Stimulated activated CD4-positive, alpha-beta T cell treated with anti-CD3 and anti-CD28 coated beads, Interleukin-12 subunit alpha, Interleukin-12 subunit beta, amount 100 ng/mL, for 48 hours (primary cell): ENCODE data around the gene KAT8.

Experiments used
- DNase-seq, 3 donors: peaks; one replicate each; pipeline ENCODE4 v3.0.0-alpha.2; 2020; ENCODE audit warnings: low read depth in 2 of 3, low spot score in 1 of 3

Gene KAT8

GRCh38 chr16:31106509-31107464, 10.7 kb upstream of the KAT8 start:
- DNase-seq: no peak

- DNase-seq: peak; percentile 30 to 56 (median 42)
Observed at GRCh38 chr16:31107465-31107867, 10.0 kb upstream of the KAT8 start.

DNA sequence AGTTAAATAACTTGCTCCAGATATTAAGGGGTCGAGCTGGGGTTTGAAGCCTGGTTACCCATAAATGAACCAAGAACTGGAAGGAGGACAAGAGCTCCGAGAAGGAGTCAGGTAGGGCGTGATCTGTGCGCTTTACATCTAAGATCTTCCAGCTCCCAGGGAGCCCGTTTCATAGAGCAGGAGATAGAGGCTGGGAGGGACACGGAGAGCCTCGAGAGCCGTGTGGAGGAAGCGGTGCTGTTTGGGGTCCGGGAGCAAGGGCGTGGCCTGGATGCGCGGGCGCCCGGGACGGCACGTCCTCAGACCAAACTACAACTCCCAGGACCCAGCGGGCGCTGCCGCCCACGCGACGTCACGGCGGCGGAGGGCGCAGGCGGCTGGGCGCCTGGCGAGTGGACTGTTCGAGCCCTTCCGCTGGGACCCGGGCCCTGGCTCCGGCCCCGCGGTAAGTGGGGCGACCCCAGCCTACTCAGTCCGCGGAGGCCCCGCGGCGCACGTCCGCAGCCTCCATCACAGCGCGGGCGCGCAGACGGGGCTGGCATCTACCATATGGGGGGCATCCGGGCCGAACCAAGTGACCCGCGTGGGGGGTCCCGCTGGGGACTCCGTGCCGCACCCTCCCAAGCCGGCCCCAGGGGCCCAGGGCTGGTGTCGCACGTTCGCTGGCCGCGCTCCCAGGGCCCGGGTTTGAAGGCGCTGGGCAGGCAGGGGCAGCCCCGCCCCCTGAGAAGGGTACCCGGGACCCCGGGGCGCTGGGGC, 9.2 kb upstream of the KAT8 start, which contains the start of gene BCKDK:
Gene BCKDK (plus strand): TSS at position 352 of the 759 bp plus-strand sequence. CDS start 838 bp downstream, outside the sequence.
- peak; percentile 62 to 80 (median 70) for DNase-seq

- no peak for DNase-seq
Observed at GRCh38 chr16:31108794-31109558, 8.5 kb upstream of the KAT8 start.

- DNase-seq: no peak
Observed at GRCh38 chr16:31109622-31110021, 7.8 kb upstream of the KAT8 start.

GRCh38 chr16:31110106-31111034, 7.1 kb upstream of the KAT8 start:
- DNase-seq: no peak

DNA sequence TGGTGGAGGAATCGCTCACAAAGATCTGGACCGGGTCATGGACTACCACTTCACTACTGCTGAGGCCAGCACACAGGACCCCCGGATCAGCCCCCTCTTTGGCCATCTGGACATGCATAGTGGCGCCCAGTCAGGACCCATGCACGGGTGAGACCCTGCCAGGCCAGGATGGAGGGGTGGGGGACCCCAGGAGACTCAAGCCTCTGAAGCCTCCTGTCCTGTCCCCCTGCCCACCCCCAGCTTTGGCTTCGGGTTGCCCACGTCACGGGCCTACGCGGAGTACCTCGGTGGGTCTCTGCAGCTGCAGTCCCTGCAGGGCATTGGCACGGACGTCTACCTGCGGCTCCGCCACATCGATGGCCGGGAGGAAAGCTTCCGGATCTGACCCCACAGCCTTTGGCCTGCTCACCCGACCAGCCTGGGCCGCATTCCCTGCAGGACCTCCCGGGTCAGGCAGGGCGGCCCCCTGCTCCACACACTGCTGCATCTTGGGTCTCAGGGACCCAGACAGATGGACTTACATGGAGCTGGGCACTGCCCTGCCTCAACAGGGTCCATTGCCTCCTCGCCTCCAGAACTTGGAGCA, 5.5 kb upstream of the KAT8 start:
- DNase-seq: no peak

GRCh38 chr16:31112711-31113110, 4.8 kb upstream of the KAT8 start:
- DNase-seq: no peak

DNA sequence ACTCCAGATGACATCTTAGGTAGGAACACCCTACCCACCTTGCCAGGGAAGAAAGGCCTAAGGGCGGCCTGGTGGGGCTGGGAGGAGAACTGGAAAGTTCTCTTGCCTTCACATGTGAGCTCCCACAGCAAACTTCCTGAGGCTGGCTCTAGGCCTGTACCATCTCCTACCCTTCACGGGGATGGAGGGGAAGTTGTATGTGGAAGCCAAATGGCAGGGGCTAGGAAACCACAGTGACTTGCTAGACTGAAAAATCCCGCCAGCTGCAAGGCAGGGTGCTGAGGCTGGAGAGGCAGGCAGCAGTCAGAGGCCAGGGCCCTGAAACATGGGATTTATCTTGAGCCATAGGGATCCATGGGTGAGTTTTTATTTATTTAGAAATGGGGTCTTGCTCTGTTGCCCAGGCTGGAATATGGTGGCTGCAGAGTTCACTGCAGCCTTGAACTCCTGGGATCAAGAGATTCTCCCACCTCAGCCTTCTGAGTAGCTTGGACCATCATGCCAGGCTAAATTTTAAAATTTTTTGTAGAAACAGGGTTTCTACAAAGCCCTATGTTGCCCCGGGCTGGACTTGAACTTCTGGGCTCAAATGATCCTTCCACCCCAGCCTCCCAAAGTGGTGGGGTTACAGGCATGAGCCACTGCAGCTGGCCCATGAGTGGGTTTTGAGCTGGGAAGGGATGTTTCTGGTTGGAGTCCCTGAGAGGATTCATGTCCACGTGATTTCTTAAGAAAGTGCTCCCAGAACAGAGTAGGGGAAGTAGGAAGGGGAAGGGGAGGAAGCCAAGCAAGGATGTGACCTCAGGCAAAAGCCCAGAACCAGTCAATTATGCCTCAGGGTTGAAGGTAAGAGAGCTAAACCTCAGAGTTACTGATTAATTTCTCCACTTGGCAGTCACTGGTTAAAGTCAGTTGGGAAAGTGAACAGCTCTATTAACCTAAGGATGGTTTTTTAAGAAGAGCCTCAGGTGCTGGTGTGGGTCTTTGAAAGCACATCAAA, 4.0 kb upstream of the KAT8 start:
- DNase-seq: no peak

DNA sequence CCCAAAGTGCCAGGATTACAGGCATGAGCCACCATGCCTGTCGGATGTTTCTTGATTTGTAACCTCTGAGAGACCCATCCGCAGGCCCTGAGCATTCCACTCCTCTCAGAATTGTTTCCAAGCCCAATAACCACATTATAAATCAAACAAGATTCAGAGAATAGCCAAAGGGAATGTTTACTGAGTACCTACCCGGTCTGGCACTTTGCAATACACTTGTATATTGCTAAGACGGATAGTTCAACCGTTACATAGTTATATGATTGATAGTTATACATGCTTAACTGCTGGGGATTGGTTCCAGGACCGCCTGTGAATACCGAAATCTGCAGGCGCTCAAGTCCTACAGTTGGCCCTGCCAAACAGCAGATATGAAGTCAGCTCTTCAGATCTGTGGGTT, 3.0 kb upstream of the KAT8 start:
- DNase-seq: no peak

DNA sequence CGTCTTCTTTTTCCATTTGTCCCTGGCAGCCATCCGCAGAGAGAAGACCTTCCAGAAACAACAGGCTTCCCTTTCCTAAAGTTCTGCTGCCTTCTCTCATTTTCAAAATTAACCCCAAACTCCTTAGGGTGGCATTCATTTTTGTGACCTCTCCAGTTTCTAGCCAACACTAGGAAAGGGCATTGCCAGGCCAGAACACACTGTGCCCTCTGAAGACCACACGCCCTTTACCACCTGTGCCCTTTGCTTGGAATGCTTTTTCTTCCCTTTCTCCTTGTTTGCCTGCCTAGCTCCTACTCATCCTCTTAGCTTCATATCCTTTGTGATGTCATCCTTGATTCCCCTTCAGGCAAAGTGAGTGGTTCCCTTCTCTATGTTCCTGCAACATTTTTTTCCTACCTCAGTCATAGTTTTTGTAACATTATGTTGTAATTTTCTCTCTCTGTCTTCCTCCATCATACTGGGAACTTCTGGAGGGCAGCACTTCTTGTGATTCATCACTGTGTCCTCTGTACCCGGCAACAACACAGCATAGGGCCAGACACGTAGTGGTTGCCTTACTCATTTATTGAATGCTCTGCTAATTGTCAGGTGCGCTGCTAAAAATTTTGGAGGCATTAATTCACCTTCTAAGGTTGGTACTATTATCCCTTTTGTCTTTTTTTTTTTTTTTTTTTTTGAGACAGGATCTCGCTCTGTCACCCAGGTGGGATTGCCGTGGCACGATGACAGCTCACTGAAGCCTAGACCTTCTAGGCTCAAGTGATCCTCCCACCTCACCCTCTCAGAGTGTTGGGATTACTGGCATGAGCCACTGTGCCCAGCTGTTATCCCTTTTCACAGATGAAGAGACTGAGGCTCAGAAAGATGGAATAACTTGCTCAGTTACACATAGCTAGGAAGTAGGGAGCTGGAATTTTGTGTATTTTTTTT, 1.0 kb downstream of the KAT8 start:
- DNase-seq: no peak

GRCh38 chr16:31120129-31120528, 2.7 kb downstream of the KAT8 start:
- no peak for DNase-seq

DNA sequence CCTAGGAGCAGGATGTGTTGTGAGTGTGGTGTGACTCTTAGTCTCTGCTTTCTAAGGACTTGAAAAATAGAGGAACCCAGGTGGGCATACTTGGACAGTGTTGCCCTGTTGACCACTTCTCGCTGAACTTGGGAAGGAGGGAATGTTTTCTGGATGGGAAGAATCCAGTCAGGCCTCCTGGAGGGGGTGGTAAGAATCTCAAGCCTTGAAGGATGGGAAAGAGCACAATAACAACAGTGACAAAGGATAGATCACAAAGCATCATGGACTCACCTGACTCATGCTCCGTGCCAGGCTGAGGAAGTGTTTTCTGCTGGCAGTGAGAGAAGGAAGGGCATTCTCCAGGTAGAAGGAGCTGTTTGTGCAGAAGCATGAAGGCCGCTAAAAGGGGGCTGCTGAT, 8.4 kb downstream of the KAT8 start:
- no peak for DNase-seq

DNA sequence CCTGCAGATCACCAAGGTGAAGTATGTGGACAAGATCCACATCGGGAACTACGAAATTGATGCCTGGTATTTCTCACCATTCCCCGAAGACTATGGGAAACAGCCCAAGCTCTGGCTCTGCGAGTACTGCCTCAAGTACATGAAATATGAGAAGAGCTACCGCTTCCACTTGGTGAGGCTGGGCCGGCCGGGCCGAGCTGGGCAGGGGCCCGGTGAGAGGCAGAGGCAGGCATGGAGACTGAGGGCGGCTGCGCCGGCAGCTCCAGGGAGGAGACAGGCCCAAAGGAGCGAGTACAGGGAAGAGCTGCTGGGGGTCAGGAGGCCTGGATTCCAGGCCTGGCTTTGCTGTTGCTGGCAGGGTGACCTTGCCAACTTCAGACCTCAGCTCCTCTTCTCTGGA, 9.7 kb downstream of the KAT8 start:
- DNase-seq: no peak

- no peak for DNase-seq
Observed at GRCh38 chr16:31128711-31129567, 11.5 kb downstream of the KAT8 start.

- no peak for DNase-seq
Observed at GRCh38 chr16:31129568-31130335, 12.3 kb downstream of the KAT8 start.
